Gastrocnemius medialis (tissue), 4 donors: Measurements from ENCODE around the gene TTC9C. TPM values are rescaled to one million over a fixed set of nuclear protein-coding genes. Genes with fewer than 3 reads are reported as not detected.

Experiments used
- ATAC-seq, 2 donors: fragments of 150-250 bp; one replicate each; pipeline ENCODE4 v1.9.1; 2016
- DNase-seq, 2 donors: peaks; one replicate each; pipeline ENCODE4 v3.0.0-alpha.2; 2019
- H3K27ac ChIP-seq, 4 donors: fragments of 200-600 bp; sonication (generic); 1 replicate in 1 of 4; 2 replicates in 3 of 4; pipeline ENCODE4 v1.5.1; 2016 to 2018; ENCODE audit warnings: mild to moderate bottlenecking in 2 of 4, moderate library complexity in 1 of 4
- H3K27me3 ChIP-seq, 3 donors: fragments of 200-600 bp; sonication (generic) in 2 of 3; 1 replicate in 1 of 3; 2 replicates in 2 of 3; pipeline versions ENCODE4 v1.5.1 to v1.6.0; 2016 to 2019; ENCODE audit warnings: mild to moderate bottlenecking in 1 of 3, moderate library complexity in 1 of 3
- H3K36me3 ChIP-seq, 2 donors: fragments of 200-600 bp; sonication (generic) in 1 of 2; one replicate each; pipeline ENCODE4 v1.5.1; 2017 to 2018
- H3K4me1 ChIP-seq, 2 donors: fragments of 200-600 bp; sonication (generic) in 1 of 2; one replicate each; pipeline ENCODE4 v1.5.1; 2016 to 2017; ENCODE audit warnings: mild to moderate bottlenecking in 2 of 2
- H3K4me3 ChIP-seq, 4 donors: fragments of 200-600 bp; sonication (generic) in 3 of 4; 1 replicate in 1 of 4; 2 replicates in 3 of 4; pipeline ENCODE4 v1.5.1; 2016 to 2019; ENCODE audit warnings: mild to moderate bottlenecking in 2 of 4
- H3K9me3 ChIP-seq, 3 donors: fragments of 200-600 bp; sonication (generic) in 2 of 3; 1 replicate in 1 of 3; 2 replicates in 2 of 3; pipeline ENCODE4 v1.5.1; 2016 to 2019
- CTCF ChIP-seq, 5 experiments: fragments of 450-650 bp in 3 of 5; fragments of 200-600 bp in 2 of 5; sonication (generic) in 2 of 5; IDR thresholded peaks in 4 of 5; conservative IDR thresholded peaks in 1 of 5; 1 replicate in 4 of 5; 2 replicates in 1 of 5; pipeline ENCODE4 v1.5.1; 2016 to 2019; ENCODE audit warnings: antibody characterized with exemption in 5 of 5, mild to moderate bottlenecking in 3 of 5, moderate library complexity in 3 of 5
- POLR2A ChIP-seq, 2 donors: fragments of 450-650 bp; IDR thresholded peaks; one replicate each; pipeline ENCODE4 v1.6.1; 2017; ENCODE audit warnings: antibody characterized with exemption in 2 of 2, mild to moderate bottlenecking in 2 of 2, moderate library complexity in 2 of 2
- in situ Hi-C, 4 donors: fragments of 200-750 bp; cut with MboI; loops; one replicate each; pipeline versions ENCODE4 v1.15.0 to v1.8.0; 2017; ENCODE audit warnings: low sequenced_read_pairs in 4 of 4
- intact Hi-C: fragments of 100-400 bp; cut with DNase I; formaldehyde crosslinking; loops from one replicate; pipeline ENCODE4 v1.15.1; 2023; ENCODE audit warnings: low total_unique reads
- total RNA-seq, 4 donors: library from RNA; depleted of rRNA; stranded (reverse); fragments of >200 nt; gene quantifications; one replicate each; pipeline versions ENCODE4 v1.1.0 to v1.2.3, GENCODE V29; 2016

TTC9C gene
- total RNA-seq, 4 donors from 2014 or later: 11.5 to 16.3 (median 14.1) TPM

- in situ Hi-C loops: loop anchor here in 1 of 4 donors (25.0 kb wide), 1 partner anchor 94 kb away; the partner anchor contains the start of genes B3GAT3, EML3, MTA2 and ROM1
Observed at GRCh38 chr11:62705880-62706849, 22.1 kb upstream of the TTC9C start.

GRCh38 chr11:62706850-62707247 lies 21.4 kb upstream of the TTC9C start:
- Histone ChIP-seq H3K4me3 (peak overlapping the region; percentile 79 to 93 (median 87)), H3K27ac (peak overlapping the region; percentile 84 to 94 (median 89)), H3K36me3 (peaks cover 0 to 19% of the 10 kb centered on the region in 2 donors), H3K4me1 (peaks cover 34% of the 10 kb centered on the region in 2 donors), H3K9me3 (no peaks in the 10 kb centered on the region), H3K27me3 (no peaks in the 10 kb centered on the region)
- no peak for TF ChIP-seq POLR2A (IDR thresholded peaks at IDR 0.05)
- no peak for TF ChIP-seq CTCF (IDR thresholded peaks at IDR 0.05 in 4 of 5, conservative IDR thresholded peaks at IDR 0.05 in 1 of 5)
- intact Hi-C loops: loop anchor here (5.0 kb wide), 2 partner anchors 105 to 135 kb away; partner anchors contain the start of gene MTA2
- in situ Hi-C loops: loop anchor here in 1 of 4 donors (25.0 kb wide), 1 partner anchor 95 kb away; the partner anchor contains the start of genes B3GAT3, EML3, MTA2 and ROM1
- DNase-seq (no peak), ATAC-seq (no peak)

More at GRCh38 chr11:62705880-62706849, 22.1 kb upstream of the TTC9C start:
- ATAC-seq (peak; percentile 65 to 80), DNase-seq (peak; percentile 86 to 93)
- H3K4me3 ChIP-seq: peak overlapping the region; percentile 79 to 93 (median 87)
- intact Hi-C loops: loop anchor here (5.0 kb wide), 2 partner anchors 104 to 136 kb away; partner anchors contain the start of gene MTA2
- H3K36me3 ChIP-seq: peaks cover 0 to 24% of the 10 kb centered on the region in 2 donors
- no peaks in the 10 kb centered on the region for H3K9me3 ChIP-seq
- peak; percentile 53 to 67 for TF ChIP-seq POLR2A (IDR thresholded peaks at IDR 0.05)
- TF ChIP-seq CTCF (IDR thresholded peaks at IDR 0.05 in 4 of 5, conservative IDR thresholded peaks at IDR 0.05 in 1 of 5): no peak
- no peaks in the 10 kb centered on the region for H3K27me3 ChIP-seq
- H3K27ac ChIP-seq: peak overlapping the region; percentile 84 to 94 (median 89)
- H3K4me1 ChIP-seq: peaks cover 34% of the 10 kb centered on the region in 2 donors

GRCh38 chr11:62707277-62707861 lies 20.9 kb upstream of the TTC9C start, which contains the start of the genes BSCL2 and GNG3:
TSS of gene BSCL2 (minus strand) at chr11:62707424. CDS start at chr11:62707195, 229 bp downstream.
TSS of gene GNG3 (plus strand) at chr11:62707676. CDS start at chr11:62708296, 620 bp downstream.
- intact Hi-C loops (loop anchor here (5.0 kb wide), 2 partner anchors 105 to 135 kb away; partner anchors contain the start of gene MTA2), in situ Hi-C loops (loop anchor here in 1 of 4 donors (25.0 kb wide), 1 partner anchor 95 kb away; the partner anchor contains the start of genes B3GAT3, EML3, MTA2 and ROM1)
- no peaks in the 10 kb centered on the region for H3K27me3 ChIP-seq
- H3K36me3 ChIP-seq: peaks cover 0 to 17% of the 10 kb centered on the region in 2 donors
- DNase-seq (no peak), ATAC-seq (no peak)
- H3K4me1 ChIP-seq: peaks cover 34% of the 10 kb centered on the region in 2 donors
- H3K4me3 ChIP-seq: peak within 1 kb of the TSS; percentile 79 to 93 (median 87)
- H3K27ac ChIP-seq: peak within 1 kb of the TSS; percentile 94 to 97 (median 96)
- no peaks in the 10 kb centered on the region for H3K9me3 ChIP-seq
- no peak for TF ChIP-seq POLR2A (IDR thresholded peaks at IDR 0.05)
- no peak for TF ChIP-seq CTCF (IDR thresholded peaks at IDR 0.05 in 4 of 5, conservative IDR thresholded peaks at IDR 0.05 in 1 of 5)

- Histone ChIP-seq H3K36me3 (peaks cover 0 to 18% of the 10 kb centered on the region in 2 donors), H3K4me3 (peak overlapping the region; percentile 68 to 87 (median 78)), H3K27ac (peak overlapping the region; percentile 94 to 97 (median 96)), H3K9me3 (no peaks in the 10 kb centered on the region), H3K27me3 (no peaks in the 10 kb centered on the region), H3K4me1 (peaks cover 34 to 43% of the 10 kb centered on the region in 2 donors)
- no peak for DNase-seq
- ATAC-seq: no peak
- in situ Hi-C loops (loop anchor here in 1 of 4 donors (25.0 kb wide), 1 partner anchor 96 kb away; the partner anchor contains the start of genes B3GAT3, EML3, MTA2 and ROM1), intact Hi-C loops (loop anchor here (5.0 kb wide), 2 partner anchors 106 to 134 kb away; partner anchors contain the start of gene MTA2)
- TF ChIP-seq POLR2A (IDR thresholded peaks at IDR 0.05) (no peak), CTCF (IDR thresholded peaks at IDR 0.05 in 4 of 5, conservative IDR thresholded peaks at IDR 0.05 in 1 of 5) (no peak)
Observed at GRCh38 chr11:62708392-62708791, 19.9 kb upstream of the TTC9C start.
